ENCODE data around the gene FOSL2. TPM values are rescaled to one million over a fixed set of nuclear protein-coding genes. Genes with fewer than 3 reads are reported as not detected.

The FOSL2 gene
- total RNA-seq, 1 experiment from 2014 or later = 34.2 TPM

DNA sequence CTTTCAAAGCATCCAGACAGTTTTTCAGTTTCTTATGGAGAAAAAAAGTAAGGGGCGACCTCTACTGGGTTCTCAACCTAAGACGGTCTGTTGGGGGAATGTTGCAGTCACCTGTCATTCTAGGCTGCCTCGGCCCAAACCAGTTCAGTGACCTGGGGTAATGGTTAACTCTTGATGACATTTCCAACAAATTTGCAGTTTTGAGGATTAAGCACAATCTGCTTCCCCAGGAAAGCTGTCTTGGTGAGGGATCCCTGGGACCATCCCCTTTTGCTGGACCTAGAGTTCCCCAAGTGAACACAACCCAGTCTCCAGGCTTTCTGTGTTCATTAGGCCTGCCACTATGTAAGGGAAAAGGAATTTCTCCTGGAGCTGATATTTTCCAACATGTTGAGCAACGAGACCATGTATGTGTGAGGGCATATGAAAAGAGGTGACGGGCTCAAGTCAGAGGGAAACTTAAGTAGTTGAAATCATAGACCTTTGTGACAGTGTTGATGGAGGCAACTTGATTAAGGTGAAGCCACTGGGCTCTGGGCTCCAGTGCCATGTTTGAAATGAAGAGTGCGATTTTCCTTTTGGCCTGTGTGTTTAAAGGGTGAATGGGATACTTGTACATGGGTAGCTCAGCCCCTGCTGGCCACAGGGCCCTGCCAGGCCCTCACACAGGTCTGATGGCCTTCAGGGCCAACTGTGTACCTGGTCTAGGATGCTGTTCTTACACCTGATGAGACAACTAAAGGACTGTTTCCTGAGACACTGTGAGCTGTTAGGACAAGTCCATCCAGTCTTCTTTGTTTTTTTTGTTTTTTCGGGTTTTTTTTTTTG, 27.0 kb downstream of the FOSL2 start:
- no TSS peak for BruUV-seq (replicated peaks)

GRCh38 chr2:28420722-28421121, 28.1 kb downstream of the FOSL2 start:
- Histone ChIP-seq H4K20me1 (ENCODE audit: low read length) (peaks cover 3% of the 10 kb centered on the region; the same call in 1 of the 2 replicates), H3K9me3 (ENCODE audit: low read length) (no peaks in the 10 kb centered on the region), H3K79me2 (ENCODE audit: low read length) (0 out of 2 replicates have a peak, but pooled peaks cover 2% of the 10 kb centered on the region), H2AFZ (ENCODE audit: low read length) (no peak overlapping the region), H3K9ac (ENCODE audit: low read length) (no peak overlapping the region), H3K9me2 (replicated peaks; ENCODE audit: low read length) (no peaks in the 10 kb centered on the region), H3F3A (ENCODE audit: low read length, unreplicated experiment) (peaks cover 5% of the 10 kb centered on the region), H3K27me3 (ENCODE audit: low read length) (no peaks in the 10 kb centered on the region), H3K4me3 (ENCODE audit: low read length) (no peak overlapping the region), H3K4me1 (ENCODE audit: insufficient read depth, low read length) (no peaks in the 10 kb centered on the region), H3K4me2 (ENCODE audit: low read length) (no peak overlapping the region), H3K27ac (ENCODE audit: low read length) (no peak overlapping the region), H3K36me3 (ENCODE audit: low read depth, low read length) (peaks cover 4% of the 10 kb centered on the region; the same call in 1 of the 2 replicates)
- ATAC-seq (no peak), DNase-seq (no peak)
- ChIA-PET CTCF (no interaction called here), POLR2A (ENCODE audit: unreplicated experiment) (no interaction called here)
- intact Hi-C loops (cut with micrococcal nuclease) = no loop called here
- no TSS peak for BruUV-seq (replicated peaks)
- no peak for TF ChIP-seq EZH2phosphoT487 (IDR thresholded peaks at IDR 0.05; ENCODE audit: borderline replicate concordance, low read length)
- TF ChIP-seq CTCF (conservative IDR thresholded peaks at IDR 0.05; ENCODE audit: low read depth, low read length) = no peak
- TF ChIP-seq EZH2 (IDR thresholded peaks at IDR 0.05; ENCODE audit: low read length, unreplicated experiment) = no peak

More for the DNA sequence above, 27.0 kb downstream of the FOSL2 start:
- POLR2A ChIA-PET (ENCODE audit: unreplicated experiment) = no interaction called here
- no peak overlapping the region for H3K4me3 ChIP-seq (ENCODE audit: low read length)
- ATAC-seq (no peak), DNase-seq (no peak)
- intact Hi-C loops (cut with micrococcal nuclease) = no loop called here
- H3K9ac ChIP-seq (ENCODE audit: low read length) = no peak overlapping the region
- TF ChIP-seq EZH2phosphoT487 (IDR thresholded peaks at IDR 0.05; ENCODE audit: borderline replicate concordance, low read length) (no peak), CTCF (conservative IDR thresholded peaks at IDR 0.05; ENCODE audit: low read depth, low read length) (no peak; the same call in 1 of the 2 replicates), EZH2 (IDR thresholded peaks at IDR 0.05; ENCODE audit: low read length, unreplicated experiment) (no peak)
- H2AFZ ChIP-seq (ENCODE audit: low read length) = no peak overlapping the region
- H3K4me1 ChIP-seq (ENCODE audit: insufficient read depth, low read length) = no peaks in the 10 kb centered on the region
- H4K20me1 ChIP-seq (ENCODE audit: low read length) = peaks cover 4% of the 10 kb centered on the region; the same call in 1 of the 2 replicates
- H3K27me3 ChIP-seq (ENCODE audit: low read length) = no peaks in the 10 kb centered on the region
- H3K4me2 ChIP-seq (ENCODE audit: low read length) = no peak overlapping the region
- H3F3A ChIP-seq (ENCODE audit: low read length, unreplicated experiment) = peaks cover 5% of the 10 kb centered on the region
- no peak overlapping the region for H3K27ac ChIP-seq (ENCODE audit: low read length)
- H3K9me2 ChIP-seq (replicated peaks; ENCODE audit: low read length) = no peaks in the 10 kb centered on the region
- CTCF ChIA-PET = interaction anchor here (0.6 kb wide), 1 partner anchor 738 kb away, joined by 6 read pairs; no protein-coding TSS in a partner anchor
- H3K9me3 ChIP-seq (ENCODE audit: low read length) = no peaks in the 10 kb centered on the region
- H3K36me3 ChIP-seq (ENCODE audit: low read depth, low read length) = peaks cover 8% of the 10 kb centered on the region; the same call in 1 of the 2 replicates
- H3K79me2 ChIP-seq (ENCODE audit: low read length) = 0 out of 2 replicates have a peak, but pooled peaks cover 3% of the 10 kb centered on the region

All from PC-3 (cell line).